Immature natural killer cell (primary cell): ENCODE measurements around the gene KLHL30. TPM values are rescaled to one million over a fixed set of nuclear protein-coding genes. Genes with fewer than 3 reads are reported as not detected.

Source experiments
- DNase-seq, 3 donors: peaks; one replicate each; pipeline ENCODE4 v3.0.0; 2022; ENCODE audit warnings: mixed read lengths in 1 of 3
- H3K27ac Mint-ChIP-seq, 6 donors: one replicate each; pipeline ENCODE4 v1.8.0; 2020; ENCODE audit warnings: mixed read lengths in 6 of 6, mild to moderate bottlenecking in 5 of 6, inconsistent platforms in 4 of 6, moderate library complexity in 3 of 6
- H3K27me3 Mint-ChIP-seq, 3 donors: one replicate each; pipeline ENCODE4 v1.8.0; 2020 to 2021; ENCODE audit warnings: low read depth in 3 of 3, mild to moderate bottlenecking in 3 of 3, mixed read lengths in 3 of 3, moderate library complexity in 3 of 3, inconsistent platforms in 1 of 3
- H3K36me3 Mint-ChIP-seq, 3 donors: one replicate each; pipeline ENCODE4 v1.8.0; 2020; ENCODE audit warnings: mixed read lengths in 3 of 3, inconsistent platforms in 2 of 3, mild to moderate bottlenecking in 2 of 3
- H3K4me1 Mint-ChIP-seq, 2 donors: one replicate each; pipeline ENCODE4 v1.8.0; 2020; ENCODE audit warnings: inconsistent platforms in 2 of 2, mild to moderate bottlenecking in 2 of 2, mixed read lengths in 2 of 2, moderate library complexity in 1 of 2
- H3K4me3 Mint-ChIP-seq, 5 donors: one replicate each; pipeline ENCODE4 v1.8.0; 2020; ENCODE audit warnings: mild to moderate bottlenecking in 5 of 5, mixed read lengths in 5 of 5, inconsistent platforms in 3 of 5, moderate library complexity in 3 of 5
- H3K9me3 Mint-ChIP-seq, 6 donors: one replicate each; pipeline ENCODE4 v1.8.0; 2020; ENCODE audit warnings: mild to moderate bottlenecking in 6 of 6, mixed read lengths in 6 of 6, inconsistent platforms in 4 of 6, moderate library complexity in 3 of 6
- polyA plus RNA-seq, 3 donors: library from polyadenylated mRNA; unstranded; fragments of 300-500 nt; fragmentation: Illumina TruSeq; gene quantifications; one replicate each; pipeline ENCODE4 v1.2.3, GENCODE V29; 2021

KLHL30 gene
- polyA plus RNA-seq, 3 donors from 2014 or later: not detected

- Mint-ChIP-seq H3K27me3 (peaks cover 2 to 8% (median 4%) of the 10 kb centered on the region in 3 donors), H3K36me3 (no peaks in the 10 kb centered on the region), H3K27ac (peak overlapping the region in 1 of 6 donors; percentile 71), H3K4me1 (peaks cover 14 to 20% of the 10 kb centered on the region in 2 donors), H3K9me3 (no peaks in the 10 kb centered on the region), H3K4me3 (peak overlapping the region; percentile 60 to 87 (median 78))
- no peak for DNase-seq
These were observed 20.6 kb downstream of the KLHL30 start for GRCh38 chr2:238159071-238159539.

- DNase-seq: no peak
- Mint-ChIP-seq H3K36me3 (no peaks in the 10 kb centered on the region), H3K9me3 (no peaks in the 10 kb centered on the region), H3K27me3 (peaks cover 4 to 9% (median 4%) of the 10 kb centered on the region in 3 donors), H3K27ac (peak overlapping the region in 1 of 6 donors; percentile 71), H3K4me1 (peaks cover 15 to 24% of the 10 kb centered on the region in 2 donors), H3K4me3 (peak overlapping the region; percentile 60 to 87 (median 78))
These were observed 21.3 kb downstream of the KLHL30 start for GRCh38 chr2:238159661-238160205.

- H3K27ac Mint-ChIP-seq: peak overlapping the region in 3 of 6 donors; percentile 35 to 78 (median 59)
- peaks cover 7 to 13% (median 8%) of the 10 kb centered on the region in 3 donors for H3K27me3 Mint-ChIP-seq
- peak in 2 of 3 donors; percentile 25 to 46 for DNase-seq
- peak overlapping the region in 4 of 5 donors; percentile 31 to 78 (median 70) for H3K4me3 Mint-ChIP-seq
- peaks cover 20 to 31% of the 10 kb centered on the region in 2 donors for H3K4me1 Mint-ChIP-seq
- no peaks in the 10 kb centered on the region for H3K36me3 Mint-ChIP-seq
- H3K9me3 Mint-ChIP-seq: no peaks in the 10 kb centered on the region
These were observed 22.0 kb downstream of the KLHL30 start for GRCh38 chr2:238160206-238161129.

- no peak for DNase-seq
- H3K9me3 Mint-ChIP-seq: no peaks in the 10 kb centered on the region
- peaks cover 7 to 13% (median 8%) of the 10 kb centered on the region in 3 donors for H3K27me3 Mint-ChIP-seq
- no peak overlapping the region for H3K4me3 Mint-ChIP-seq
- H3K27ac Mint-ChIP-seq: peak overlapping the region in 1 of 6 donors; percentile 44
- H3K4me1 Mint-ChIP-seq: peaks cover 20 to 31% of the 10 kb centered on the region in 2 donors
- no peaks in the 10 kb centered on the region for H3K36me3 Mint-ChIP-seq
These were observed 23.0 kb downstream of the KLHL30 start for GRCh38 chr2:238161291-238162051.

- Mint-ChIP-seq H3K4me1 (peaks cover 20 to 31% of the 10 kb centered on the region in 2 donors), H3K4me3 (no peak overlapping the region), H3K9me3 (no peaks in the 10 kb centered on the region), H3K36me3 (no peaks in the 10 kb centered on the region), H3K27ac (no peak overlapping the region), H3K27me3 (peaks cover 7 to 10% (median 8%) of the 10 kb centered on the region in 3 donors)
- DNase-seq: no peak
These were observed 23.9 kb downstream of the KLHL30 start for GRCh38 chr2:238162251-238162845.

- Mint-ChIP-seq H3K4me1 (peaks cover 20 to 35% of the 10 kb centered on the region in 2 donors), H3K9me3 (no peaks in the 10 kb centered on the region), H3K36me3 (no peaks in the 10 kb centered on the region), H3K4me3 (peak overlapping the region in 2 of 5 donors; percentile 42 to 61), H3K27ac (no peak overlapping the region), H3K27me3 (peaks cover 7 to 10% (median 8%) of the 10 kb centered on the region in 3 donors)
- DNase-seq: no peak
These were observed 24.5 kb downstream of the KLHL30 start for GRCh38 chr2:238162846-238163441.

- DNase-seq: no peak
- H3K36me3 Mint-ChIP-seq: peaks cover 0 to 2% (median 2%) of the 10 kb centered on the region in 3 donors
- H3K27ac Mint-ChIP-seq: no peak overlapping the region
- H3K4me3 Mint-ChIP-seq: peak overlapping the region in 2 of 5 donors; percentile 42 to 61
- peaks cover 7 to 10% (median 8%) of the 10 kb centered on the region in 3 donors for H3K27me3 Mint-ChIP-seq
- peaks cover 24 to 40% of the 10 kb centered on the region in 2 donors for H3K4me1 Mint-ChIP-seq
- no peaks in the 10 kb centered on the region for H3K9me3 Mint-ChIP-seq
These were observed 25.2 kb downstream of the KLHL30 start for GRCh38 chr2:238163481-238164198.

GRCh38 chr2:238164906-238165287, 26.4 kb downstream of the KLHL30 start:
- Mint-ChIP-seq H3K4me1 (peaks cover 29 to 45% of the 10 kb centered on the region in 2 donors), H3K27ac (peak overlapping the region in 2 of 6 donors; percentile 28 to 48)

GRCh38 chr2:238165288-238165921, 26.9 kb downstream of the KLHL30 start:
- Mint-ChIP-seq H3K27me3 (peaks cover 5 to 7% (median 5%) of the 10 kb centered on the region in 3 donors), H3K4me1 (peaks cover 31 to 47% of the 10 kb centered on the region in 2 donors), H3K27ac (peak overlapping the region in 2 of 6 donors; percentile 55 to 78), H3K9me3 (no peaks in the 10 kb centered on the region), H3K36me3 (peaks cover 5 to 11% (median 9%) of the 10 kb centered on the region in 3 donors), H3K4me3 (peak overlapping the region in 3 of 5 donors; percentile 30 to 77 (median 58))
- DNase-seq: no peak

More at GRCh38 chr2:238164906-238165287, 26.4 kb downstream of the KLHL30 start:
- DNase-seq: no peak
- Mint-ChIP-seq H3K27me3 (peaks cover 5 to 7% (median 5%) of the 10 kb centered on the region in 3 donors), H3K36me3 (peaks cover 2 to 8% (median 7%) of the 10 kb centered on the region in 3 donors), H3K4me3 (peak overlapping the region in 3 of 5 donors; percentile 39 to 77 (median 58)), H3K9me3 (no peaks in the 10 kb centered on the region)

- Mint-ChIP-seq H3K9me3 (no peaks in the 10 kb centered on the region), H3K27ac (peak overlapping the region in 1 of 6 donors; percentile 55), H3K27me3 (peaks cover 5 to 10% (median 7%) of the 10 kb centered on the region in 3 donors), H3K4me1 (peaks cover 38 to 49% of the 10 kb centered on the region in 2 donors), H3K36me3 (peaks cover 10 to 17% (median 12%) of the 10 kb centered on the region in 3 donors), H3K4me3 (no peak overlapping the region)
- no peak for DNase-seq
These were observed 28.2 kb downstream of the KLHL30 start for GRCh38 chr2:238166391-238167343.

GRCh38 chr2:238167344-238167715, 28.9 kb downstream of the KLHL30 start:
- H3K27ac Mint-ChIP-seq: peak overlapping the region in 2 of 6 donors; percentile 45 to 46
- H3K36me3 Mint-ChIP-seq: peaks cover 10 to 23% (median 15%) of the 10 kb centered on the region in 3 donors
- H3K27me3 Mint-ChIP-seq: peaks cover 5 to 13% (median 7%) of the 10 kb centered on the region in 3 donors
- H3K4me3 Mint-ChIP-seq: no peak overlapping the region
- H3K9me3 Mint-ChIP-seq: no peaks in the 10 kb centered on the region
- DNase-seq: no peak
- peaks cover 45 to 56% of the 10 kb centered on the region in 2 donors for H3K4me1 Mint-ChIP-seq
